IPS DF 6.9 (cell line): Measurements from ENCODE around the gene RXRA.

Experiments
- DNase-seq: peaks from one replicate; pipeline ENCODE4 v3.0.0-alpha.2; 2013; ENCODE audit warnings: low read depth, low spot score
- H3K27ac ChIP-seq: one replicate; pipeline ENCODE4 v1.5.1; 2013; ENCODE audit warnings: low read length, control low read depth
- H3K27me3 ChIP-seq: 2 replicates; pipeline ENCODE4 v1.6.1; 2013; ENCODE audit warnings: mild to moderate bottlenecking, low read length; ENCODE audit not compliant: control insufficient read depth, insufficient read depth
- H3K36me3 ChIP-seq: 2 replicates; pipeline ENCODE4 v1.6.1; 2013; ENCODE audit warnings: low read length; ENCODE audit not compliant: control insufficient read depth, insufficient read depth
- H3K4me1 ChIP-seq: 2 replicates; pipeline ENCODE4 v1.6.1; 2013; ENCODE audit warnings: low read length; ENCODE audit not compliant: control insufficient read depth, insufficient read depth
- H3K4me3 ChIP-seq: 2 replicates; pipeline ENCODE4 v1.5.1; 2013; ENCODE audit warnings: mild to moderate bottlenecking, low read length
- H3K9me3 ChIP-seq: 2 replicates; pipeline ENCODE4 v1.6.1; 2013; ENCODE audit warnings: low read length, inconsistent platforms; ENCODE audit not compliant: control insufficient read depth, insufficient read depth
- WGBS: extraction: QIAGEN DNeasy Blood & Tissue Kit; methylation state at CpG from one replicate; pipeline ENCODE4 v1.1.7; 2013; ENCODE audit warnings: mixed read lengths, missing lambda C conversion rate; ENCODE audit not compliant: insufficient read length, insufficient coverage; 5-methylcytosine and 5-hydroxymethylcytosine counted together

The RXRA gene

GRCh38 chr9:134332266-134332665 is 6.0 kb downstream of the RXRA start:
- no CpG with 5 or more reads among the region's 13 CpGs for WGBS
- no peak for DNase-seq
- no peak overlapping the region for H3K4me3 ChIP-seq
- no peaks in the 10 kb centered on the region for H3K36me3 ChIP-seq
- no peaks in the 10 kb centered on the region for H3K27me3 ChIP-seq
- H3K27ac ChIP-seq = no peak overlapping the region
- no peaks in the 10 kb centered on the region for H3K9me3 ChIP-seq
- peaks cover 4% of the 10 kb centered on the region; the same call in 1 of the 2 replicates for H3K4me1 ChIP-seq

- no peak overlapping the region for H3K4me3 ChIP-seq
- H3K9me3 ChIP-seq = no peaks in the 10 kb centered on the region
- H3K27me3 ChIP-seq = no peaks in the 10 kb centered on the region
- no peak overlapping the region for H3K27ac ChIP-seq
- H3K36me3 ChIP-seq = no peaks in the 10 kb centered on the region
- no peak for DNase-seq
- peaks cover 4% of the 10 kb centered on the region; the same call in 1 of the 2 replicates for H3K4me1 ChIP-seq
- no CpG with 5 or more reads among the region's 8 CpGs for WGBS
These were observed 6.6 kb downstream of the RXRA start for GRCh38 chr9:134332841-134333233.

DNA sequence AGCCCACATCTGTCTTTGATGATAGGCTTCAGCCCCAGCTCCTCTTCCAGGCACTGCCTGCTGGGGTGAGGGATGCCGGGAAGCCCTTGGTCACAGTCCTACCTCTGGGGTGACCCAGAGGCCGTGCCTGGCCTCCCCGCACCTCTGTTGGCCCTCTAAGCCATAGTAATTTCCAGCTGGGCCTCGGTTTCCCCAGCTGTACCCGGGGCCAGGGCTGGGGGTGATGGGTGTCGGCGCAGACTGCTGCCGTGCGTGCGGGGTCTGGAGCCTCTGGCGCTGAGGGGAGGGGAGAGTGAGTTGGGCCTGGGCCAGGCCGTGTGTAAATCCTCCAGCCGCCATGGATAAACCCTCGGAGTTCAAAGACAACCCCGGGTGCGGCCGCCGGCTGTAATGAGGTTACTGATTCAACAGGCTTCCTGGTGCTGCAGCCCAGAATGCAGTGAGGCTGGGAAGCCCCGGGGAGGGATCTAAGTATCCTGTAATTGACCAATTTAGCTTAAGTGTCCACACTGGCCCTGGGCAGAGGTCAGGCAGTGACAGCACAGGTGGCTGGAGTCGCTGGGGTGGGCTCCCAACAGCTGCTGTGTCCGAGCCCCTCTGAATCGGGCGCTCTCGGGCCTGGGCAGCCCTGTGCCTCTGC is 7.1 kb downstream of the RXRA start:
- H3K36me3 ChIP-seq = no peaks in the 10 kb centered on the region
- WGBS = no CpG with 5 or more reads among the region's 24 CpGs
- no peak overlapping the region for H3K4me3 ChIP-seq
- H3K9me3 ChIP-seq = no peaks in the 10 kb centered on the region
- peaks cover 4% of the 10 kb centered on the region; the same call in 1 of the 2 replicates for H3K4me1 ChIP-seq
- no peak for DNase-seq
- H3K27me3 ChIP-seq = no peaks in the 10 kb centered on the region
- H3K27ac ChIP-seq = no peak overlapping the region

DNA sequence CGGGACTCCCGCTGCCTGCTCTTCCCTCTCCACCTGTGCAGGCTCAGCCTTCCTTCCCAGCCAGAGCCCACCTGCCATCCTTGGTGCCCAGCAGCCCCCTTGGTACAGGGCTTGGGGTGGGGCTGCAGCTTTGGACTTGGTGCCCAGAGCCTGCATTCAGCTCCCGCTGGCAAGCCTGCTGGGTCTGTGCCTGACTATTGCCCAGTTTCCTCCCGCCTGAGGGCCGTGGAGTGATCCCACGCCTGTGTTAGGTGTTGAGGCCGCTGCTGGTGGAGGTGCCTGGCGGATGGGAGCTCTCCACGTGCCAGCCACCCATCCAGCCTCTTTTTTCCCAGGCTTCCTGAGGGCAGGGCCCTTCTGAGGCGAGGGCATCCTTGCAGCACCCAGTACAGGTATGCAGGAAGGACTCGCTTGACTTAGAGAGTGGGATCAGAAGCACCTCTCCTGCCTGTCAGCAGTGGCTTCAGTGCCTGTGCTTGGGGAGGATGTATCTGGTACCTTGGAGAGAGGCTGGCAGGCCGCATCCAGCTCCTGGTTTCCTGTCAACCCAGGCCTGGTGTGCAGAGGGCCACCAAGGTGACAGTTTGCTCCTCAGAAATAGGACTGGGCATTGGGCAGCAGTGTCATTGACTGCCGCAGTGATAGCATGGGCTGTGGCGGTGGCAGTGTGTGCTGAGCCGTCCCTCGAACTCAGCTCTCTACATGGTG is 7.8 kb downstream of the RXRA start:
- Histone ChIP-seq H3K36me3 (no peaks in the 10 kb centered on the region), H3K9me3 (no peaks in the 10 kb centered on the region), H3K4me1 (peaks cover 4% of the 10 kb centered on the region; the same call in 1 of the 2 replicates), H3K27ac (no peak overlapping the region), H3K27me3 (no peaks in the 10 kb centered on the region), H3K4me3 (no peak overlapping the region)
- no peak for DNase-seq
- WGBS = no CpG with 5 or more reads among the region's 16 CpGs

DNA sequence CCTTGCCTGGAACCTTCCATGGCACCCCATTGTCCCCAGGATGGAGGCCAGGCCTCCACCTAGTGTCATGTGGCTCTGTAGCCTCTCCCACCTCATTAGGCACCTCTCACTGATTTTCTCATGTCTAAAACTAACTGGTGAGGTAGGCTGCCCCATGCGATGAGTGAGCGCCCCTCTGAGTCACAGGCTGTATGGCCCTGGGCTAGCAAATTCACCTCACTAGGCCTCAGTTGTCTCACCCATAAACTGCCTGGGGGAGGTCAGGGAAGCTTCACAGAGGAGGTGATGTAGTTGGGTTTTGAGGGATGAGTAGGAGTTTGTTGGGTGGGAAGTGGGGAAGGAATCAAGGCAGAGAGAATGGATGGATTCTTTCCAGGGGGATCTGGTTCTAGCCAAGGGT is 8.8 kb downstream of the RXRA start:
- WGBS = no CpG with 5 or more reads among the region's 2 CpGs

DNA sequence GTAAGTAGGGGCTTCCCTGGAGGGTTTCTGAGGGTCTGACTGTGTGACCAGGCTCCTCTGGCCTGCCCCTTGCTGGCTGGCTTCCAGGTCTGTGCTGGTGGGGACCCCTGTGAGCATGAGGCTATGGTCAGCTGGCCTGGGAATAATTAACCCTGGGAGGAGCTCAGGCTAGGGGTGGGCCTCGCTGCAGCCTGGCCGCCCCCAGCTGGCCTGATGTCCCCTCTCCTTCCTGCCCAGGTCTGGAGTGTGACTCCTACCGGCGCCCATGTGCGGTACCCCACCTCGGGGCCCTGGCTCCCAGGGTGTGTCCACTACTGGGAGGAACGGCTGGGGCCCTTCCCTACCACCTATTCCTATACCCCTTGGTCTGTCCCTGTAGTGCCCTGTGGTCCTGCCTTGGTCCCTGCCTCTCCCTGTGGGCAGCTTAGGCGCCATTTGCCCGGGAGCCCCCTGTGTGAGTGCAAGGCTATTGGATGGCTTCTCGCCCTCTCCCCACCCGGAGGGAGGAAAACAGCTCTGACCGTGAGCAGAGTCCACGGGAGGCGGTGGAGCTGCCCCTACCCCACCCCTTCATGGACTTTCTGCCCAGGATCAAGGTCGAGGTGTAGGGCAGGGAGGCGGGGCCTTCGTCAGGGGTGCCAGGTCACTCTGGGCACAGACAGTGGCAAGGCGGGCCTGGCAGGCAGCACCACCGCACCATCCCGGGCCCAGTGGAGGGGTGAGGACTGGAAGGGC is 9.4 kb downstream of the RXRA start:
- no peak overlapping the region for H3K4me3 ChIP-seq
- no peaks in the 10 kb centered on the region for H3K9me3 ChIP-seq
- no peaks in the 10 kb centered on the region; the same call in 1 of the 2 replicates for H3K4me1 ChIP-seq
- H3K27ac ChIP-seq = no peak overlapping the region
- DNase-seq = no peak
- WGBS = no CpG with 5 or more reads among the region's 20 CpGs
- H3K27me3 ChIP-seq = no peaks in the 10 kb centered on the region
- no peaks in the 10 kb centered on the region for H3K36me3 ChIP-seq

More for the DNA sequence above, 8.8 kb downstream of the RXRA start:
- Histone ChIP-seq H3K27me3 (no peaks in the 10 kb centered on the region), H3K9me3 (no peaks in the 10 kb centered on the region), H3K4me3 (no peak overlapping the region), H3K4me1 (no peaks in the 10 kb centered on the region; the same call in 1 of the 2 replicates), H3K36me3 (no peaks in the 10 kb centered on the region), H3K27ac (no peak overlapping the region)
- no peak for DNase-seq

DNA sequence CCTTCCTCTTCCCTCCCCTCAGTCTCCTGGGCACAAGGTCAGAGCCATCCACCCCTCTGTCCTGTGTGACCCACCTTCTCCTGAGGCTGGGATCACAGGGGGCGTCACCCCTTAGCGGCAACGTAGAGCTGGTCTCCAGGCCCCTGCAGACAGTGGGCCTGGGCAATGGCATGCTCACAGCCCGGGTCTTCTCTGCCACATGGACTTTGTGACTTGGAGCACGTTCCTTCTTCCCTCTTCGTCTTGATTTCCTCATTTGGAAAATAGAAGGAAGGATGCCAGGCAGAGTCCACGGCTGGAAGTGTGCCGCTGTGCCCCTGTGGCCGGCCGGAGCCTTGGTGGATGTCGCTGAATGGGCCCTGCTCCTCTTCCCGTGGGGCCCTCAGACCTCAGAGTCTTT is 10.0 kb downstream of the RXRA start:
- H3K36me3 ChIP-seq = no peaks in the 10 kb centered on the region
- WGBS = no CpG with 5 or more reads among the region's 12 CpGs
- H3K27ac ChIP-seq = no peak overlapping the region
- no peak for DNase-seq
- no peaks in the 10 kb centered on the region; the same call in 1 of the 2 replicates for H3K4me1 ChIP-seq
- no peaks in the 10 kb centered on the region for H3K27me3 ChIP-seq
- H3K9me3 ChIP-seq = no peaks in the 10 kb centered on the region
- no peak overlapping the region for H3K4me3 ChIP-seq

GRCh38 chr9:134336924-134337323 is 10.7 kb downstream of the RXRA start:
- WGBS = no CpG with 5 or more reads among the region's 8 CpGs
- no peaks in the 10 kb centered on the region for H3K36me3 ChIP-seq
- no peak overlapping the region for H3K4me3 ChIP-seq
- H3K9me3 ChIP-seq = no peaks in the 10 kb centered on the region
- no peak overlapping the region for H3K27ac ChIP-seq
- H3K27me3 ChIP-seq = no peaks in the 10 kb centered on the region
- no peak for DNase-seq
- H3K4me1 ChIP-seq = no peaks in the 10 kb centered on the region; the same call in 1 of the 2 replicates

DNA sequence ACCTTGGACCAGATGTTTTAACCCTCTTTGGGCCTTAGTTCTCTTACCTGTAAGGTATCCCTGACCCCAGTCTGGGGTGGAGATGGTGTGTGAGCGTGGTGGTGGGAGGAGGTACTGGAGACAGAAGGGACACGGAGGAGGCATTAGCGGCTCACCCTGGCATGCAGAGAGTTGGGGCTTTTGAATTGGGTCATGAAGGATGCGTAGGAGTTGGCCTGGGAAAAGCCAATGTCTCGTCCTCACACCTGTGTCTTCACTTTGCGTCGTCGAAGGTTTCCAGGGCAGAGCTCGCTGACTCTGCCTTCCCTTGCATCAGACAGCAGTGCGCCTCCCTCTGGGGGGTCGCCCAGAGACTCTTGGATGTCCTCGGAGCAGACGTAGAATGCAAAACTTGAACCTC is 11.2 kb downstream of the RXRA start:
- Histone ChIP-seq H3K36me3 (no peaks in the 10 kb centered on the region), H3K4me3 (no peak overlapping the region), H3K4me1 (no peaks in the 10 kb centered on the region), H3K9me3 (no peaks in the 10 kb centered on the region), H3K27me3 (no peaks in the 10 kb centered on the region), H3K27ac (no peak overlapping the region)
- no peak for DNase-seq
- no CpG with 5 or more reads among the region's 13 CpGs for WGBS

DNA sequence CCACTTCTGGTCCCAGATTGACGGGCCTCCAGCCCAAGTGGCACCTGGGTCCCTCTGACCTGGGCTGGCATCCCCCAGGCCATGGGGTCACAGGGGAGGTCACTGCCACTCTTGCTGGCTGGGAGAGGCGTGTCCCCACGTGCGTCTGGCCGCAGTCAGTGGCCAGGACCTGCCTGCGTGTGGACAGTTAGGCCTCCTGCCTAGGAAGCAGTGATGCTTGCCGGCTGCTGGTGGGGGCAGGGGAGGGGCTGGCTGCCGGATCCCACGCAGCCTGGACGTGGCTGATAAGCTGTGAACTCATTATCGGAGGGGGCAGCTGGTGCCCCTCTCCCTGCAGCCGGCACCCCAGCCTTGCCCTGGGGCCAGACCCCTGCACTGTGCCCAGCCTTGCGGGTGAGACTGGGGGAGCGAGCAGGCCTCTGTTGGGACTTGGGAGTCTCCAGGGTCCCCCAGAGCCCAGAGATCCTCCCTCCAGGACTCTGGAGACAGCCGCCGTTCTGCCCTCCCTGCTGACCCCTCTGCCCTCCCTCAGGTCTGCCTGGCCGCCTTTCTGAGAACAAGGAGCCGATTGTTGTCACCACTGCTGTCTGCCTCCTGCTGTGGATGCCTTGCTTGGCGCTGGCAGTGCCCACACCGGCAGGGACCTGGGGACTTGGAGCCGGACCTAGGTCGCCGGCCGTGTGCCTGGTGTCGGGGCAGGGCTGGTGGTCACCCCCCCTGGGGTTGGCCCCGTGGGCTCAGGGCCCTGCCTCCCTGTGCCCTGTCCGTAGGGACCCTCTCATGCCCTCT is 12.3 kb downstream of the RXRA start:
- no CpG with 5 or more reads among the region's 27 CpGs for WGBS
- H3K27ac ChIP-seq = no peak overlapping the region
- DNase-seq = no peak

More for the DNA sequence above, 12.3 kb downstream of the RXRA start:
- Histone ChIP-seq H3K4me1 (no peaks in the 10 kb centered on the region), H3K9me3 (no peaks in the 10 kb centered on the region), H3K27me3 (no peaks in the 10 kb centered on the region), H3K4me3 (no peak overlapping the region), H3K36me3 (no peaks in the 10 kb centered on the region)
